HepG2 (cell line): Measurements from ENCODE around the gene ESRRB.

Source experiments
- CREB1 ChIP-seq, 2 experiments: fragments of 450-650 bp in 1 of 2; IDR thresholded peaks; 2 replicates each; pipeline ENCODE4 v1.6.1; 2016 to 2017; ENCODE audit warnings: control low read depth in 1 of 2, mild to moderate bottlenecking in 1 of 2, missing compliant biosample characterization in 1 of 2, missing genetic modification characterization in 1 of 2
- GATAD1 ChIP-seq: IDR thresholded peaks from 2 replicates; pipeline ENCODE4 v1.6.1; 2016; ENCODE audit warnings: missing genetic modification reagents, missing compliant biosample characterization
- KDM1A ChIP-seq: IDR thresholded peaks from 2 replicates; pipeline ENCODE4 v1.6.1; 2016; ENCODE audit warnings: missing compliant biosample characterization
- REL ChIP-seq: sonication (generic); formaldehyde crosslinking; conservative IDR thresholded peaks from 2 replicates; pipeline ENCODE4 v1.8.0; 2022; ENCODE audit warnings: mild to moderate bottlenecking, missing genetic modification reagents, moderate library complexity
- SIN3A ChIP-seq: IDR thresholded peaks from 2 replicates; pipeline ENCODE4 v1.6.1; 2011; ENCODE audit warnings: low read depth, mild to moderate bottlenecking, control low read depth, low read length, borderline replicate concordance
- SMARCE1 ChIP-seq: fragments of 450-650 bp; IDR thresholded peaks from 2 replicates; pipeline ENCODE4 v1.6.1; 2017; ENCODE audit warnings: borderline replicate concordance
- YY1 ChIP-seq: IDR thresholded peaks from 2 replicates; pipeline ENCODE4 v1.6.1; 2011; ENCODE audit warnings: low read length, low read depth, moderate library complexity, mild to moderate bottlenecking; ENCODE audit not compliant: insufficient read depth, insufficient replicate concordance
- ZMYM3 ChIP-seq: sonication (generic); formaldehyde crosslinking; IDR thresholded peaks from 2 replicates; pipeline ENCODE4 v1.5.1; 2020; ENCODE audit warnings: mild to moderate bottlenecking, missing genetic modification reagents
- ZNF3 ChIP-seq: IDR thresholded peaks from 2 replicates; pipeline ENCODE4 v1.7.0; 2017; ENCODE audit warnings: inconsistent platforms
- TF ChIP-seq, protein P1 (sequence below): sonication (generic); formaldehyde crosslinking; IDR thresholded peaks from 2 replicates; pipeline ENCODE4 v1.5.0; 2020; ENCODE audit warnings: mild to moderate bottlenecking, missing genetic modification reagents, borderline replicate concordance
- TF ChIP-seq, protein P2 (sequence below): sonication (generic); formaldehyde crosslinking; IDR thresholded peaks from 2 replicates; pipeline ENCODE4 v1.8.0; 2022; ENCODE audit warnings: missing genetic modification reagents, mild to moderate bottlenecking, borderline replicate concordance
- TF ChIP-seq, protein P3 (sequence below): IDR thresholded peaks from 2 replicates; pipeline ENCODE4 v1.6.1; 2012; ENCODE audit warnings: low read depth, low read length, improper control_type of control experiment

DNA sequence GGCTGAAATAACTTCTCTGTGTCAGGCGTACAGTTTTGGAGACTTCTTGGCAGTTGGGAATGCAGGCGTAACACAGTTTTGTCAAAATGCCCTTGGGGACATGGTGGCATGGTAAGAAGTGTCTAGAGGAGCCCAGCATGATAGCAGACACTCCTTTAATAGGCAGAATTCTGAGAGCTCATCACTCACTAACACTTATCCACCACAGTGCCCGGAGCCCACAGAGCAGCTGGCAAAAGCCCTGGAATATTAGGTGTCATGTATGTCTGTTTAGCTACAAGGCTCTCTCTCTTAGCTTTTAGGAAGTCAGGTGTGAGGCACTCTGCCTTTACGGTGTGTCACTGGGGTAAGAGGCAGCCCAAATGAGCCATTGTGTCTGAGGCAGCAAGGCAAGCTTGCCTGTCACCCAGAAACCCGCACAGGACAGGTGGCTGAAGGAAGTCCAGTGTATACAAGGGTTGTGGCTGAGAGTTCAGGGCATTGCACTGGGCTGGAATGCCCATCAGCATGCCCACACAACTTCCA lies 96.3 kb downstream of the ESRRB start:
- TF ChIP-seq GATAD1 (CRISPR knock-in tag) = no peak
- TF ChIP-seq KDM1A (CRISPR knock-in tag) = no peak
- TF ChIP-seq, protein P1, sequence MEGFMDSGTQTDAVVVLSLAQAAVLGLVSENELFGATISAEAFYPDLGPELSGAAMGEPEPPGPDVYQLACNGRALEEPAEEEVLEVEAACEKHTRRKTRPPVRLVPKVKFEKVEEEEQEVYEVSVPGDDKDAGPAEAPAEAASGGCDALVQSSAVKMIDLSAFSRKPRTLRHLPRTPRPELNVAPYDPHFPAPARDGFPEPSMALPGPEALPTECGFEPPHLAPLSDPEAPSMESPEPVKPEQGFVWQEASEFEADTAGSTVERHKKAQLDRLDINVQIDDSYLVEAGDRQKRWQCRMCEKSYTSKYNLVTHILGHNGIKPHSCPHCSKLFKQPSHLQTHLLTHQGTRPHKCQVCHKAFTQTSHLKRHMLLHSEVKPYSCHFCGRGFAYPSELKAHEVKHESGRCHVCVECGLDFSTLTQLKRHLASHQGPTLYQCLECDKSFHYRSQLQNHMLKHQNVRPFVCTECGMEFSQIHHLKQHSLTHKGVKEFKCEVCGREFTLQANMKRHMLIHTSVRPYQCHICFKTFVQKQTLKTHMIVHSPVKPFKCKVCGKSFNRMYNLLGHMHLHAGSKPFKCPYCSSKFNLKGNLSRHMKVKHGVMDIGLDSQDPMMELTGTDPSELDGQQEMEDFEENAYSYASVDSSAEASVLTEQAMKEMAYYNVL = no peak
- TF ChIP-seq SMARCE1 = no peak
- TF ChIP-seq, protein P2, sequence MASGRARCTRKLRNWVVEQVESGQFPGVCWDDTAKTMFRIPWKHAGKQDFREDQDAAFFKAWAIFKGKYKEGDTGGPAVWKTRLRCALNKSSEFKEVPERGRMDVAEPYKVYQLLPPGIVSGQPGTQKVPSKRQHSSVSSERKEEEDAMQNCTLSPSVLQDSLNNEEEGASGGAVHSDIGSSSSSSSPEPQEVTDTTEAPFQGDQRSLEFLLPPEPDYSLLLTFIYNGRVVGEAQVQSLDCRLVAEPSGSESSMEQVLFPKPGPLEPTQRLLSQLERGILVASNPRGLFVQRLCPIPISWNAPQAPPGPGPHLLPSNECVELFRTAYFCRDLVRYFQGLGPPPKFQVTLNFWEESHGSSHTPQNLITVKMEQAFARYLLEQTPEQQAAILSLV (CRISPR knock-in tag) = no peak
- TF ChIP-seq YY1 = no peak
- TF ChIP-seq CREB1 (IDR thresholded peaks at IDR 0.05) = no peak
- TF ChIP-seq CREB1 (CRISPR knock-in tag; IDR thresholded peaks at IDR 0.05) = no peak
- TF ChIP-seq SIN3A = no peak
- no peak for TF ChIP-seq ZNF3
- no peak for TF ChIP-seq REL
- TF ChIP-seq ZMYM3 (CRISPR knock-in tag) = no peak
- TF ChIP-seq, protein P3, sequence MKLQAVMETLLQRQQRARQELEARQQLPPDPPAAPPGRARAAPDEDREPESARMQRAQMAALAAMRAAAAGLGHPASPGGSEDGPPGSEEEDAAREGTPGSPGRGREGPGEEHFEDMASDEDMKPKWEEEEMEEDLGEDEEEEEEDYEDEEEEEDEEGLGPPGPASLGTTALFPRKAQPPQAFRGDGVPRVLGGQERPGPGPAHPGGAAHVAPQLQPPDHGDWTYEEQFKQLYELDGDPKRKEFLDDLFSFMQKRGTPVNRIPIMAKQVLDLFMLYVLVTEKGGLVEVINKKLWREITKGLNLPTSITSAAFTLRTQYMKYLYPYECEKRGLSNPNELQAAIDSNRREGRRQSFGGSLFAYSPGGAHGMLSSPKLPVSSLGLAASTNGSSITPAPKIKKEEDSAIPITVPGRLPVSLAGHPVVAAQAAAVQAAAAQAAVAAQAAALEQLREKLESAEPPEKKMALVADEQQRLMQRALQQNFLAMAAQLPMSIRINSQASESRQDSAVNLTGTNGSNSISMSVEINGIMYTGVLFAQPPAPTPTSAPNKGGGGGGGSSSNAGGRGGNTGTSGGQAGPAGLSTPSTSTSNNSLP = no peak
